ENCODE results near the gene MPPED2.

GRCh38 chr11:30420233-30420787, 165.8 kb downstream of the MPPED2 start:
- TF ChIP-seq CTCF (IDR thresholded peaks at IDR 0.05) (no peak), ZMAT4 (CRISPR knock-in tag; IDR thresholded peaks at IDR 0.05) (no peak)
- TF ChIP-seq, protein P1, sequence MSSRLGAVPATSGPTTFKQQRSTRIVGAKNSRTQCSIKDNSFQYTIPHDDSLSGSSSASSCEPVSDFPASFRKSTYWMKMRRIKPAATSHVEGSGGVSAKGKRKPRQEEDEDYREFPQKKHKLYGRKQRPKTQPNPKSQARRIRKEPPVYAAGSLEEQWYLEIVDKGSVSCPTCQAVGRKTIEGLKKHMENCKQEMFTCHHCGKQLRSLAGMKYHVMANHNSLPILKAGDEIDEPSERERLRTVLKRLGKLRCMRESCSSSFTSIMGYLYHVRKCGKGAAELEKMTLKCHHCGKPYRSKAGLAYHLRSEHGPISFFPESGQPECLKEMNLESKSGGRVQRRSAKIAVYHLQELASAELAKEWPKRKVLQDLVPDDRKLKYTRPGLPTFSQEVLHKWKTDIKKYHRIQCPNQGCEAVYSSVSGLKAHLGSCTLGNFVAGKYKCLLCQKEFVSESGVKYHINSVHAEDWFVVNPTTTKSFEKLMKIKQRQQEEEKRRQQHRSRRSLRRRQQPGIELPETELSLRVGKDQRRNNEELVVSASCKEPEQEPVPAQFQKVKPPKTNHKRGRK (CRISPR knock-in tag; IDR thresholded peaks at IDR 0.05; ENCODE audit: borderline replicate concordance): no peak
